ENCODE results near the gene TTN. TPM values are rescaled to one million over a fixed set of nuclear protein-coding genes. Genes with fewer than 3 reads are reported as not detected.

TTN gene
- total RNA-seq, 1 donor from 2014 or later, result not detected

- Mint-ChIP-seq H3K4me1 (ENCODE audit: low read depth) (no peaks in the 10 kb centered on the region), H3K27ac (ENCODE audit: unreplicated experiment) (no peak overlapping the region), H3K27me3 (ENCODE audit: low read depth) (no peaks in the 10 kb centered on the region), H3K9me3 (ENCODE audit: low read depth) (no peaks in the 10 kb centered on the region), H3K36me3 (ENCODE audit: low read depth) (no peaks in the 10 kb centered on the region), H3K4me3 (ENCODE audit: unreplicated experiment) (no peak overlapping the region)
- no peak for DNase-seq (ENCODE audit: low spot score)
- no peak for TF ChIP-seq CTCF (IDR thresholded peaks at IDR 0.05)
Measured at GRCh38 chr2:178644919-178645318, 162.3 kb downstream of the TTN start.

- no peak for DNase-seq (ENCODE audit: low spot score)
- TF ChIP-seq CTCF (IDR thresholded peaks at IDR 0.05), result no peak
- no peak overlapping the region for H3K4me3 Mint-ChIP-seq (ENCODE audit: unreplicated experiment)
- no peaks in the 10 kb centered on the region for H3K27me3 Mint-ChIP-seq (ENCODE audit: low read depth)
- H3K27ac Mint-ChIP-seq (ENCODE audit: unreplicated experiment), result no peak overlapping the region
- H3K9me3 Mint-ChIP-seq (ENCODE audit: low read depth), result no peaks in the 10 kb centered on the region
- H3K4me1 Mint-ChIP-seq (ENCODE audit: low read depth), result no peaks in the 10 kb centered on the region
- H3K36me3 Mint-ChIP-seq (ENCODE audit: low read depth), result no peaks in the 10 kb centered on the region
Measured at GRCh38 chr2:178641498-178641897, 165.7 kb downstream of the TTN start.

- Mint-ChIP-seq H3K36me3 (ENCODE audit: low read depth) (no peaks in the 10 kb centered on the region), H3K27ac (ENCODE audit: unreplicated experiment) (no peak overlapping the region), H3K4me3 (ENCODE audit: unreplicated experiment) (no peak overlapping the region), H3K4me1 (ENCODE audit: low read depth) (no peaks in the 10 kb centered on the region), H3K27me3 (ENCODE audit: low read depth) (no peaks in the 10 kb centered on the region), H3K9me3 (ENCODE audit: low read depth) (no peaks in the 10 kb centered on the region)
- DNase-seq (ENCODE audit: low spot score), result no peak
- TF ChIP-seq CTCF (IDR thresholded peaks at IDR 0.05), result no peak
Measured at GRCh38 chr2:178635897-178636296, 171.3 kb downstream of the TTN start.

GRCh38 chr2:178632729-178633128, 174.5 kb downstream of the TTN start:
- Mint-ChIP-seq H3K9me3 (ENCODE audit: low read depth) (no peaks in the 10 kb centered on the region), H3K4me1 (ENCODE audit: low read depth) (peaks cover 4% of the 10 kb centered on the region), H3K27me3 (ENCODE audit: low read depth) (no peaks in the 10 kb centered on the region), H3K4me3 (ENCODE audit: unreplicated experiment) (no peak overlapping the region), H3K27ac (ENCODE audit: unreplicated experiment) (no peak overlapping the region), H3K36me3 (ENCODE audit: low read depth) (no peaks in the 10 kb centered on the region)
- TF ChIP-seq CTCF (IDR thresholded peaks at IDR 0.05), result no peak
- no peak for DNase-seq (ENCODE audit: low spot score)

- no peaks in the 10 kb centered on the region for H3K27me3 Mint-ChIP-seq (ENCODE audit: low read depth)
- H3K9me3 Mint-ChIP-seq (ENCODE audit: low read depth), result no peaks in the 10 kb centered on the region
- H3K4me3 Mint-ChIP-seq (ENCODE audit: unreplicated experiment), result no peak overlapping the region
- H3K27ac Mint-ChIP-seq (ENCODE audit: unreplicated experiment), result no peak overlapping the region
- no peak for DNase-seq (ENCODE audit: low spot score)
- H3K36me3 Mint-ChIP-seq (ENCODE audit: low read depth), result no peaks in the 10 kb centered on the region
- peaks cover 4% of the 10 kb centered on the region for H3K4me1 Mint-ChIP-seq (ENCODE audit: low read depth)
- no peak for TF ChIP-seq CTCF (IDR thresholded peaks at IDR 0.05)
Measured at GRCh38 chr2:178630581-178630980, 176.6 kb downstream of the TTN start.

Measured in chondrocyte (in vitro differentiated cells).